Measurements from ENCODE around the gene TIGD3. TPM values are rescaled to one million over a fixed set of nuclear protein-coding genes. Genes with fewer than 3 reads are reported as not detected.

The TIGD3 gene
- total and polyA plus RNA-seq, 2 of the 8 experiments (the other 6 are each of a cell fraction or from before 2014, with no cell fraction given), result 1.1 to 1.3 TPM

DNA sequence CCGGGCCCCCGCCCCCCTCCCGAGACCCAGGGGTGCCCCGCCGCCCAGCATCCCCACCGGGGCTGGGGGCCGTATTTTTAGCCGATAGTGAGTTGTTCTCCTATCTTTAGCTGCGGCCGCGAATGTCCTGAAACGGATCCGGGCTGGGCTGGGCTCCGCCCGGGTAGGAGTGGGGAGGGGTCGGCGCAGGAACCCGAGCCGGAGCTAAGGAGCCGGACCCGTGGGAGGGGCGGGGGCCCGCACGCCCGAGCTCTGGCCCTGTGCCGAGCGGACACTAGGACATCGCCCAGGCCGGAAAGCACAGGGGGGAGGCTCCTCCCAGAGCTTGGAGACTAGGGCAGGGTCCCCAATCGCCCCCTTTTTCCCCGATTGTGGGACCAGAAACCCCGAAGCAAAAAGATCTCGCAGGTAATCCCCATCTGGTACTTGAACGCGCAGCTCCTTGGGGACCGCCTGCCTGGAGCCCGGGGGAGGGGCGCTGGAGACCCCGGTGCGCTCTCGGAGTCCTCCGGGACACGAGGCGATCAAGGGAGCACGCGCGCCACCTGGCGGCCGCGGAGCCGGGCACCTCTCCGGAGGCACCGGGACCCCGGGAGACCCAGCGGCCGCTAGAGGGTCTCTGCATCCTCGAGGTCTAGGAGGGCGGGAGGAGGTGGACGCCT is 39.2 kb upstream of the TIGD3 start:
- Histone ChIP-seq H2BK5ac (ENCODE audit: low read depth, low read length) (peak overlapping the region; percentile 35; the same call in 1 of the 2 replicates), H3K79me2 (ENCODE audit: control insufficient read depth in 1 of 2, insufficient read depth in 2 of 2, low read length in 2 of 2) (peaks cover 0 to 16% of the 10 kb centered on the region in 2 experiments; a peak in 2 of 4 replicates), H2AK5ac (ENCODE audit: low read depth, low read length) (no peak overlapping the region), H3K9me3 (ENCODE audit: insufficient read depth in 2 of 2, low read depth in 1 of 2, low read length in 1 of 2) (no peaks in the 10 kb centered on the region), H3K18ac (ENCODE audit: extremely low read depth, low read length) (peak overlapping the region; percentile 48), H3K23me2 (ENCODE audit: low read depth, low read length) (peaks cover 7% of the 10 kb centered on the region; the same call in 1 of the 2 replicates), H2BK20ac (ENCODE audit: low read length) (no peak overlapping the region), H3K4ac (replicated peaks; ENCODE audit: insufficient read length, low read depth, low read length) (no peak overlapping the region), H2BK12ac (ENCODE audit: low read depth, low read length) (no peak overlapping the region), H4K8ac (ENCODE audit: extremely low read depth, insufficient read depth, low read length) (no peak overlapping the region; the same call in 1 of the 2 replicates), H3K27me3 (replicated peaks in 1 of 4; ENCODE audit: control insufficient read depth in 3 of 4, extremely low read depth in 1 of 4, insufficient read depth in 3 of 4, low read length in 3 of 4) (peaks cover 0 to 15% (median 10%) of the 10 kb centered on the region in 4 experiments; a peak in 5 of 7 replicates), H4K91ac (replicated peaks; ENCODE audit: insufficient read length, low read length) (no peak overlapping the region), H3K9ac (replicated peaks in 1 of 4; ENCODE audit: extremely low read depth in 1 of 4, low read depth in 3 of 4, low read length in 3 of 4) (peak overlapping the region in 2 of 4 experiments; percentile 43 to 65; a peak in 4 of 7 replicates), H2BK120ac (replicated peaks; ENCODE audit: low read depth, low read length) (no peak overlapping the region), H3K79me1 (ENCODE audit: low read depth, low read length) (peaks cover 5% of the 10 kb centered on the region; the same call in 1 of the 2 replicates), H3K56ac (replicated peaks; ENCODE audit: insufficient read length, low read depth, low read length) (peak overlapping the region; percentile 25), H2BK15ac (ENCODE audit: low read length) (no peak overlapping the region), H4K5ac (ENCODE audit: insufficient read length, low read depth, low read length) (no peak overlapping the region), H2AFZ (ENCODE audit: low read length) (no peak overlapping the region), H3K4me1 (replicated peaks in 1 of 4; ENCODE audit: control insufficient read depth in 3 of 4, insufficient read depth in 4 of 4, low read length in 3 of 4) (peaks cover 0 to 15% (median 11%) of the 10 kb centered on the region in 4 experiments; a peak in 6 of 7 replicates), H3K4me3 (ENCODE audit: extremely low read depth in 1 of 4, insufficient read depth in 2 of 4, low read depth in 3 of 4, low read length in 4 of 4) (peak overlapping the region; percentile 34 to 84 (median 68)), H3K23ac (ENCODE audit: insufficient read length) (no peak overlapping the region), H3K27ac (ENCODE audit: low read depth, low read length) (no peak overlapping the region; the same call in 1 of the 2 replicates), H3K14ac (ENCODE audit: insufficient read length) (no peak overlapping the region), H3K36me3 (ENCODE audit: control insufficient read depth in 2 of 4, insufficient read depth in 4 of 4, low read length in 3 of 4) (no peaks in the 10 kb centered on the region), H3K4me2 (ENCODE audit: insufficient read depth in 1 of 2, low read depth in 2 of 2, low read length in 2 of 2) (peak overlapping the region; percentile 78 to 79), H4K20me1 (replicated peaks in 1 of 2; ENCODE audit: control insufficient read depth in 1 of 2, insufficient read depth in 2 of 2, low read length in 2 of 2) (peaks cover 4 to 16% of the 10 kb centered on the region in 2 experiments)
- ChIA-PET POLR2A (ENCODE audit: partially characterized antibody) (interaction anchor here (0.5 to 14.1 kb wide), 23 partner anchors 12 to 1505 kb away, joined by 3 to 208 read pairs (median 3); partner anchors contain the start of genes CAPN1, DPF2, FAU and MRPL49), CTCF (ENCODE audit: partially characterized antibody) (interaction anchor here (0.6 to 52.8 kb wide), 24 partner anchors 16 to 290 kb away, joined by 3 to 1179 read pairs (median 4); partner anchors contain the start of gene DPF2)
- peak; percentile 76 to 99 for DNase-seq (ENCODE audit: low read depth in 1 of 2, low spot score in 2 of 2)
- no peak for FAIRE-seq
- 1% methylated on average over 42 of the region's 59 CpGs; no CpG with 5 or more reads in 1 of the 2 experiments for WGBS, 2 experiments (ENCODE audit: extremely low coverage in 1 of 2, insufficient coverage in 1 of 2, insufficient read length in 1 of 2, insufficient replicate concordance in 2 of 2, low coverage in 1 of 2, low lambda C conversion rate in 2 of 2, missing lambda C conversion rate in 1 of 2)
- no peak for TF ChIP-seq KDM5A (IDR thresholded peaks at IDR 0.05; ENCODE audit: low read length)
- TF ChIP-seq SAP30 (IDR thresholded peaks at IDR 0.05; ENCODE audit: insufficient read depth, insufficient replicate concordance, low read length), result no peak
- TF ChIP-seq PHF8 (conservative IDR thresholded peaks at IDR 0.05; ENCODE audit: low read depth, low read length), result peak; percentile 33; the same call in 1 of the 2 replicates
- no peak for TF ChIP-seq RFX5 (IDR thresholded peaks at IDR 0.05; ENCODE audit: borderline replicate concordance, low read depth, low read length)
- no peak for TF ChIP-seq SRF (IDR thresholded peaks at IDR 0.05; ENCODE audit: low read depth, low read length)
- no peak for TF ChIP-seq EZH2 (IDR thresholded peaks at IDR 0.05; ENCODE audit: low read depth, low read length, severe bottlenecking)
- no peak for TF ChIP-seq HDAC2 (IDR thresholded peaks at IDR 0.05; ENCODE audit: borderline replicate concordance in 1 of 2, low read depth in 2 of 2, low read length in 2 of 2)
- peak in 1 of 2 experiments; percentile 50; a peak in 1 of 4 replicates for TF ChIP-seq SIN3A (conservative IDR thresholded peaks at IDR 0.05 in 1 of 2, IDR thresholded peaks at IDR 0.05 in 1 of 2; ENCODE audit: low read depth in 1 of 2, low read length in 2 of 2)
- TF ChIP-seq KDM4A (IDR thresholded peaks at IDR 0.05; ENCODE audit: low read depth, low read length, severe bottlenecking), result peak; percentile 50
- no peak for TF ChIP-seq CHD2 (IDR thresholded peaks at IDR 0.05; ENCODE audit: low read length)

Measured in H1 (cell line).